HepG2 (cell line): ENCODE measurements around the gene MIOS.

Experiments
- CTCF ChIP-seq: sonication (generic); formaldehyde crosslinking; IDR thresholded peaks from 2 replicates; pipeline ENCODE4 v1.5.0; 2020; ENCODE audit warnings: mild to moderate bottlenecking, missing genetic modification reagents, moderate library complexity
- HDAC2 ChIP-seq: sonication (generic); formaldehyde crosslinking; IDR thresholded peaks from 2 replicates; pipeline ENCODE4 v1.4.0; 2020; ENCODE audit warnings: missing genetic modification reagents
- IRF1 ChIP-seq: sonication (generic); formaldehyde crosslinking; IDR thresholded peaks from 2 replicates; pipeline ENCODE4 v1.4.0; 2020; ENCODE audit warnings: low read depth, mild to moderate bottlenecking, missing genetic modification reagents
- JARID2 ChIP-seq: sonication (generic); formaldehyde crosslinking; IDR thresholded peaks from 2 replicates; pipeline ENCODE4 v1.8.1; 2023; ENCODE audit warnings: missing genetic modification reagents, inconsistent platforms; ENCODE audit not compliant: insufficient replicate concordance
- NBN ChIP-seq: fragments of 450-650 bp; conservative IDR thresholded peaks from 2 replicates; pipeline ENCODE4 v1.6.1; 2017
- NFYB ChIP-seq: sonication (generic); formaldehyde crosslinking; IDR thresholded peaks from 2 replicates; pipeline ENCODE4 v1.4.0; 2020; ENCODE audit warnings: missing genetic modification reagents
- NR3C1 ChIP-seq: sonication (generic); formaldehyde crosslinking; IDR thresholded peaks from 2 replicates; pipeline ENCODE4 v1.4.0; 2020; ENCODE audit warnings: missing genetic modification reagents
- SETDB1 ChIP-seq: sonication (generic); formaldehyde crosslinking; IDR thresholded peaks from 2 replicates; pipeline ENCODE4 v1.5.1; 2020; ENCODE audit warnings: missing genetic modification reagents, mild to moderate bottlenecking, borderline replicate concordance
- SKI ChIP-seq: fragments of 450-650 bp; IDR thresholded peaks from one replicate; pipeline ENCODE4 v1.6.1; 2018; ENCODE audit warnings: mild to moderate bottlenecking; ENCODE audit not compliant: partially characterized antibody
- TCF12 ChIP-seq, 2 experiments: fragments of 450-650 bp in 1 of 2; sonication (generic) in 1 of 2; formaldehyde crosslinking in 1 of 2; IDR thresholded peaks; 2 replicates each; pipeline versions ENCODE4 v1.6.1 to v1.8.0; 2017 to 2022; ENCODE audit warnings: antibody characterized with exemption in 1 of 2, mild to moderate bottlenecking in 1 of 2, missing genetic modification reagents in 1 of 2, moderate library complexity in 1 of 2
- ZNF232 ChIP-seq: sonication (generic); formaldehyde crosslinking; IDR thresholded peaks from 2 replicates; pipeline ENCODE4 v1.4.0; 2020; ENCODE audit warnings: missing genetic modification reagents, borderline replicate concordance

- TF ChIP-seq NR3C1: no peak
- no peak for TF ChIP-seq SETDB1
- no peak for TF ChIP-seq ZNF232 (CRISPR knock-in tag)
- TF ChIP-seq NBN: no peak
- TF ChIP-seq NFYB (CRISPR knock-in tag): no peak
- TF ChIP-seq TCF12 (IDR thresholded peaks at IDR 0.05): no peak
- no peak for TF ChIP-seq TCF12 (CRISPR knock-in tag; IDR thresholded peaks at IDR 0.05)
- TF ChIP-seq SKI: no peak
- no peak for TF ChIP-seq JARID2
- TF ChIP-seq HDAC2 (CRISPR knock-in tag): no peak
- no peak for TF ChIP-seq CTCF (CRISPR knock-in tag)
- TF ChIP-seq IRF1 (CRISPR knock-in tag): no peak
Observed at GRCh38 chr7:7527047-7527446, 39.6 kb upstream of the MIOS start.
